HepG2 (cell line): ENCODE measurements around the gene TRIM2.

Experiments
- ELF1 ChIP-seq: sonication (generic); formaldehyde crosslinking; IDR thresholded peaks from 2 replicates; pipeline ENCODE4 v1.4.0; 2020; ENCODE audit warnings: missing genetic modification reagents
- HDAC6 ChIP-seq: fragments of 200-600 bp; sonication (generic); IDR thresholded peaks from 2 replicates; pipeline ENCODE4 v1.7.0; 2017; ENCODE audit warnings: mild to moderate bottlenecking, antibody characterized with exemption, low read length, low read depth
- NBN ChIP-seq: fragments of 450-650 bp; conservative IDR thresholded peaks from 2 replicates; pipeline ENCODE4 v1.6.1; 2017
- PHF20 ChIP-seq: sonication (generic); formaldehyde crosslinking; IDR thresholded peaks from 2 replicates; pipeline ENCODE4 v1.5.0; 2020; ENCODE audit warnings: mild to moderate bottlenecking, missing genetic modification reagents
- POLR2AphosphoS5 ChIP-seq: IDR thresholded peaks from 2 replicates; pipeline ENCODE4 v1.6.1; 2012; ENCODE audit warnings: low read depth, low read length
- REST ChIP-seq, 2 experiments: IDR thresholded peaks; 2 replicates each; pipeline ENCODE4 v1.6.1; 2011 to 2012; ENCODE audit warnings: low read length in 2 of 2, borderline replicate concordance in 1 of 2, low read depth in 1 of 2, mild to moderate bottlenecking in 1 of 2, moderate library complexity in 1 of 2
- TRIM24 ChIP-seq: sonication (generic); formaldehyde crosslinking; IDR thresholded peaks from 2 replicates; pipeline ENCODE4 v1.8.0; 2022; ENCODE audit warnings: mild to moderate bottlenecking, missing genetic modification reagents
- ZFAT ChIP-seq: sonication (generic); formaldehyde crosslinking; conservative IDR thresholded peaks from 2 replicates; pipeline ENCODE4 v1.8.1; 2023; ENCODE audit warnings: missing genetic modification reagents, inconsistent platforms
- ZNF792 ChIP-seq: IDR thresholded peaks from 2 replicates; pipeline ENCODE4 v1.6.1; 2016
- TF ChIP-seq, protein P1 (sequence below): sonication (generic); formaldehyde crosslinking; IDR thresholded peaks from 2 replicates; pipeline ENCODE4 v1.4.0; 2020; ENCODE audit warnings: missing genetic modification reagents, mild to moderate bottlenecking, borderline replicate concordance
- TF ChIP-seq, protein P2 (sequence below): sonication (generic); formaldehyde crosslinking; IDR thresholded peaks from 2 replicates; pipeline ENCODE4 v1.5.0; 2020; ENCODE audit warnings: mild to moderate bottlenecking, missing genetic modification reagents, moderate library complexity
- TF ChIP-seq, protein P3 (sequence below): sonication (generic); formaldehyde crosslinking; IDR thresholded peaks from 2 replicates; pipeline ENCODE4 v1.8.1; 2023; ENCODE audit warnings: mild to moderate bottlenecking, moderate library complexity, missing genetic modification reagents
- TF ChIP-seq, protein P4 (sequence below): sonication (generic); formaldehyde crosslinking; IDR thresholded peaks from 2 replicates; pipeline ENCODE4 v1.4.0; 2020; ENCODE audit warnings: missing genetic modification reagents

DNA sequence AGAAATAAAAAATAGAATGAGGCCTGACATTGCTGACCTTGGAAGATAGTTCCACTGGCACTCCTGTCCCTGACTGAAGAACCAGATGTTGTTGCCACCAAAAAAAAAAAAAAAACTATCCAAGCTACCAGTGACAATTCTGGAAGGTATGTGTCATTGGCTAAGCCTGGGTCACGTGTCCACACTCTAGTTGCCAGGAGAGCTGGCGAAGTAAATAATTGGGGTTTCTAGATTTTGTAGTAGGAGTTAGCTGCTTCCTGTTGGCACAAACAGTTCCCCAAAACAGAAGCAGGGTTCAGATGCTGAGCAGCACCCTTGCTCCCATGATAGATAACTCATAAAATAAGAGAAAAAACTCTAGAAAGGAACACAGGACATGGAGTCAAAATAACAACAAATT lies 160.8 kb downstream of the TRIM2 start:
- TF ChIP-seq REST (IDR thresholded peaks at IDR 0.05; ENCODE audit: borderline replicate concordance in 1 of 2, low read depth in 1 of 2, low read length in 2 of 2) = no peak
- TF ChIP-seq NBN = no peak
- no peak for TF ChIP-seq PHF20 (CRISPR knock-in tag)
- TF ChIP-seq, protein P1, sequence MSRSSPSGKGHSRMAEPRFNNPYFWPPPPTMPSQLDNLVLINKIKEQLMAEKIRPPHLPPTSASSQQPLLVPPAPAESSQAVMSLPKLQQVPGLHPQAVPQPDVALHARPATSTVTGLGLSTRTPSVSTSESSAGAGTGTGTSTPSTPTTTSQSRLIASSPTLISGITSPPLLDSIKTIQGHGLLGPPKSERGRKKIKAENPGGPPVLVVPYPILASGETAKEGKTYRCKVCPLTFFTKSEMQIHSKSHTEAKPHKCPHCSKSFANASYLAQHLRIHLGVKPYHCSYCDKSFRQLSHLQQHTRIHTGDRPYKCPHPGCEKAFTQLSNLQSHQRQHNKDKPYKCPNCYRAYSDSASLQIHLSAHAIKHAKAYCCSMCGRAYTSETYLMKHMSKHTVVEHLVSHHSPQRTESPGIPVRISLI = no peak
- no peak for TF ChIP-seq HDAC6
- no peak for TF ChIP-seq POLR2AphosphoS5
- TF ChIP-seq, protein P2, sequence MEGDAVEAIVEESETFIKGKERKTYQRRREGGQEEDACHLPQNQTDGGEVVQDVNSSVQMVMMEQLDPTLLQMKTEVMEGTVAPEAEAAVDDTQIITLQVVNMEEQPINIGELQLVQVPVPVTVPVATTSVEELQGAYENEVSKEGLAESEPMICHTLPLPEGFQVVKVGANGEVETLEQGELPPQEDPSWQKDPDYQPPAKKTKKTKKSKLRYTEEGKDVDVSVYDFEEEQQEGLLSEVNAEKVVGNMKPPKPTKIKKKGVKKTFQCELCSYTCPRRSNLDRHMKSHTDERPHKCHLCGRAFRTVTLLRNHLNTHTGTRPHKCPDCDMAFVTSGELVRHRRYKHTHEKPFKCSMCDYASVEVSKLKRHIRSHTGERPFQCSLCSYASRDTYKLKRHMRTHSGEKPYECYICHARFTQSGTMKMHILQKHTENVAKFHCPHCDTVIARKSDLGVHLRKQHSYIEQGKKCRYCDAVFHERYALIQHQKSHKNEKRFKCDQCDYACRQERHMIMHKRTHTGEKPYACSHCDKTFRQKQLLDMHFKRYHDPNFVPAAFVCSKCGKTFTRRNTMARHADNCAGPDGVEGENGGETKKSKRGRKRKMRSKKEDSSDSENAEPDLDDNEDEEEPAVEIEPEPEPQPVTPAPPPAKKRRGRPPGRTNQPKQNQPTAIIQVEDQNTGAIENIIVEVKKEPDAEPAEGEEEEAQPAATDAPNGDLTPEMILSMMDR = no peak
- no peak for TF ChIP-seq ELF1
- TF ChIP-seq, protein P3, sequence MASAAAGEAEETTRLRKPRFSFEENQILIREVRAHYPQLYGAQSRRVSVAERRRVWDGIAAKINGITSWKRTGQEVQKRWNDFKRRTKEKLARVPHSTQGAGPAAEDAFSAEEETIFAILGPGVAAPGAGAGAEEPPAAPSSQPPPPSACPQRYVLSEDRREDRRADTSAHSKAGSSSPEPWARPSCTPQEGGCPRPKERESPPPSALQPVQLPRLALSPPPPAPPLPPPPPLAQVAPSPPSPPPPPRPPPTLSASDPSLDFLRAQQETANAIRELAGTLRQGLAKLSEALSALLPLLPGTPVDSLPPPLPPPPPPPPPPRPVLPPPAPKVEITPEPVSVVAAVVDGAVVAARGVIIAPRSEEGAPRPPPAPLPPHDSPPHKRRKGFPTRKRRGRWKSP (CRISPR knock-in tag) = no peak
- TF ChIP-seq, protein P4, sequence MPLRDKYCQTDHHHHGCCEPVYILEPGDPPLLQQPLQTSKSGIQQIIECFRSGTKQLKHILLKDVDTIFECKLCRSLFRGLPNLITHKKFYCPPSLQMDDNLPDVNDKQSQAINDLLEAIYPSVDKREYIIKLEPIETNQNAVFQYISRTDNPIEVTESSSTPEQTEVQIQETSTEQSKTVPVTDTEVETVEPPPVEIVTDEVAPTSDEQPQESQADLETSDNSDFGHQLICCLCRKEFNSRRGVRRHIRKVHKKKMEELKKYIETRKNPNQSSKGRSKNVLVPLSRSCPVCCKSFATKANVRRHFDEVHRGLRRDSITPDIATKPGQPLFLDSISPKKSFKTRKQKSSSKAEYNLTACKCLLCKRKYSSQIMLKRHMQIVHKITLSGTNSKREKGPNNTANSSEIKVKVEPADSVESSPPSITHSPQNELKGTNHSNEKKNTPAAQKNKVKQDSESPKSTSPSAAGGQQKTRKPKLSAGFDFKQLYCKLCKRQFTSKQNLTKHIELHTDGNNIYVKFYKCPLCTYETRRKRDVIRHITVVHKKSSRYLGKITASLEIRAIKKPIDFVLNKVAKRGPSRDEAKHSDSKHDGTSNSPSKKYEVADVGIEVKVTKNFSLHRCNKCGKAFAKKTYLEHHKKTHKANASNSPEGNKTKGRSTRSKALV = no peak
- TF ChIP-seq ZNF792 (CRISPR knock-in tag) = no peak
- no peak for TF ChIP-seq TRIM24 (CRISPR knock-in tag)
- no peak for TF ChIP-seq ZFAT (CRISPR knock-in tag)
